Fibroblast of the conjunctiva (primary cell): Measurements from ENCODE around the gene TEX36.
"Not testable (repeated sequence)": the region's sequence is repeated elsewhere in the genome, so short reads cannot be mapped to it uniquely, and the experiment has no call there.

Source experiments
- DNase-seq: peaks from one replicate; pipeline ENCODE4 v3.0.0-alpha.2; 2010; ENCODE audit warnings: low read depth

The TEX36 gene, protein sequence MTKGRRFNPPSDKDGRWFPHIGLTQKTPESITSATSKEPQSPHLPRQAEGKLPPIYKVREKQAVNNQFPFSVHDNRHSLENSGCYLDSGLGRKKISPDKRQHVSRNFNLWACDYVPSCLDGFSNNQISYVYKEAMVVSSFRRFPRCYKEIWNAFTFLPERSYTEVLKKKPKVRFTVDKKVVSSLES

DNA sequence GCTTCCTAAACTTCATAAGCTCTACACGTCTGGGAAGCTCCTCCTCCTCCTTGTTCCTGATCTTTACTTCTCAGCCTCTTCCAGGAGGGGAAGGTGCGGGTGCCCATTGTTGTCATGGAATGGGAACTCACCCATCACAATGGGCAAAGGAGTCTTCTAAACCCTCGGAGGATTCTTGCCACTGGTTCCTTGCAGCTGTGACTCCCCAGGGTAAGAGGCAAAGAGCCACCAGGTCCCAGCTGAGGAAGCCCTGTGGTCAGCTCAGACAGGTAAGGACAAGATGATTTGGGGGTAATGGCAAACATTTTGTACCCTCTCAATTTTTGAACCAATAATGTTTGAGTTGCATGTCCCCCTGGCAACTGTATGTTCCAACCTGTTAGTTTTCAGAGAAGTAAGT lies at the start of gene TEX36:
Gene TEX36, minus strand, starts transcription at position 101 of the 400 bp plus-strand sequence. CDS start 174 bp downstream, outside the sequence.
- no peak for DNase-seq

DNA sequence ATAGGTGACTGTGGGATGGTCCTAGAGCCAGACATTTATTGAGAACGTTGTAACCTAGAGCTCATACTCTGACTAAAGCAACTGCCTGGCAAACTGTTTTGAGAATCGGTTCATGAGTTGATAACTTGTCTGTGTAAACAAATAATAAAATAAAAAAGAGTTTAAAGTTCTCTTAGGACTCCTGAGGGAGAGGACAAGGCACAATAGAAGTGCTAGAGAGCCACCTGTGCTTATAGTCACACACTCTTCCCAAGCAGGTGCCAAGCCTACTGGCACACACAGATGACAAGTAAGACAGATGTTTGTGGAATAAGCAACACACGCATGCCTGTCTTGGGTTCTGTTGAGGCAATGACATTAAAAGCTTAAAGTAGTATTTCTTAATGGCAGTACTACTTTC lies 44.5 kb upstream of the TEX36 start:
- no peak for DNase-seq

DNA sequence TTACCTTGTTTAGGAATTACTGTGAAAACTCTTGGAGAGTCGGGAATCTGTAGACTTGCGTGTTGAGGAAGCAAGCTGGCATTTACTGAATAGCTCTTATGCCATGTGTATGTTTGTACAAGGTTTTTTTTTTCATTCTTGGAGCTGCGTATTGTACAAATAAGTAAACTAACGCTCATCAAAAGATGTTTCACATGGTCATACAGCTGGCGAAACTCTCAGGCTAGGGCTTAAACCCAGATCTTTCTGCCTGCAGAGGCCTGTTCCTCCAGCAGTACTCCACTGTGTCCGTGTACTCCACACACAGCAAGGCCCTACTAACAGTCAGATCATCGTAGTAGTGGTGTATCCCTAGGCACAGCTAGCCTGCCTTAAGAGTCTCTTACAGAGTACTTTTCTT lies 44.0 kb upstream of the TEX36 start:
- DNase-seq = no peak

DNA sequence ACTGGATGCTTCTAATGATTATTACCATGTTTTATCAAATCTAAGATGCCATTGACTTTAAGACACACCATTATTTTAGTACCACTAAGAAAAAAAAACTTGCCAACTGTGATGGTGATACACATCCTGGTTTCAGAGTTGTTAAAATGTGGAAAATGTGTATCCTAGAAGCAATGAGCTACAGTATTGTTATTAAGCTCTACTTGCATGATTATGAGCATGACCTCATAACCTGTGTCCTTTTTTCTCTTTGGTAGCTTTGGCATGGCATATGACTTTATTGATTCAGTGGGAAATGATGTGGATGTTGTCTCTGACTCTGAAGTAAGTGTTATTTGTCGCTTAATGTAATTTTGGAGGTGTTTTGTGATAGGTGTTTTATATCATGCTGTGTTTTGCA lies 39.8 kb upstream of the TEX36 start:
- DNase-seq = no peak

DNA sequence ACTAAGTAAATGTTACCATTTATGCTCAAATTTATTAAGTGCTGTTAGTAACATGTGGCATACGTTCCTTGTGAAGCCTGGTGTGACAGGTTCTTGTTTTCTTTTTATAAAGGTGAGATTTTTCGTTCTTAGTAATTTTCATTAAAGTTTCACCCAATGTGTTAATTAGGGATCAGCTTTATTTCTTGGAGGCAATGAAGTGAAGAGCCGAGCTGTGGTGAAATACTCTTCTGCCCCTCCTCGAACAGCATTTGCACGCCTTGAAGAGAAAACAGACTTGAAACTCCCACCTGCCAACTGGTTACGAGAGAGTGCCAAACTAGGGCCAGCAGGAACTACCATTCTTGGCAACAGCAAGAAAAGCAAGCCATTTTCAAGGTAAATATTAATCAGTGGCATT lies 38.1 kb upstream of the TEX36 start:
- DNase-seq = no peak

DNA sequence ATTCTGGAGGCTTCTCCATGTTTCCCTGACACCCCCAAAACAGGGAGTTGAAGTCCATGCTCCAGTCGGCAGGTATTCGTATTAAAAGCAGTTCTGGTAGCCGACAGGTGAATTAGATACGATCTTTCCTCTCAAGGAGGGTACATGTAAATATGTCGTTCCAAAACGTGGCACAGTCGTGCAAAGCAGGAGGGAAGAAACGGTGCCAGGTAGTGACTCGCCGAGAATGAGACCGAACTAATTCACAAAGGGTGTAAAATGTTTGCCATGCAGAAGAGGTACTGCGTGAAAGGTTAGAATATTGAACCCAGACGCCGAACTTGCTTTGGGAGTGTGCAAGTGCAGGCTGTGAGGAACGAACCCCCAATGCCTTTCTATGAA lies 37.0 kb upstream of the TEX36 start:
- no peak for DNase-seq

DNA sequence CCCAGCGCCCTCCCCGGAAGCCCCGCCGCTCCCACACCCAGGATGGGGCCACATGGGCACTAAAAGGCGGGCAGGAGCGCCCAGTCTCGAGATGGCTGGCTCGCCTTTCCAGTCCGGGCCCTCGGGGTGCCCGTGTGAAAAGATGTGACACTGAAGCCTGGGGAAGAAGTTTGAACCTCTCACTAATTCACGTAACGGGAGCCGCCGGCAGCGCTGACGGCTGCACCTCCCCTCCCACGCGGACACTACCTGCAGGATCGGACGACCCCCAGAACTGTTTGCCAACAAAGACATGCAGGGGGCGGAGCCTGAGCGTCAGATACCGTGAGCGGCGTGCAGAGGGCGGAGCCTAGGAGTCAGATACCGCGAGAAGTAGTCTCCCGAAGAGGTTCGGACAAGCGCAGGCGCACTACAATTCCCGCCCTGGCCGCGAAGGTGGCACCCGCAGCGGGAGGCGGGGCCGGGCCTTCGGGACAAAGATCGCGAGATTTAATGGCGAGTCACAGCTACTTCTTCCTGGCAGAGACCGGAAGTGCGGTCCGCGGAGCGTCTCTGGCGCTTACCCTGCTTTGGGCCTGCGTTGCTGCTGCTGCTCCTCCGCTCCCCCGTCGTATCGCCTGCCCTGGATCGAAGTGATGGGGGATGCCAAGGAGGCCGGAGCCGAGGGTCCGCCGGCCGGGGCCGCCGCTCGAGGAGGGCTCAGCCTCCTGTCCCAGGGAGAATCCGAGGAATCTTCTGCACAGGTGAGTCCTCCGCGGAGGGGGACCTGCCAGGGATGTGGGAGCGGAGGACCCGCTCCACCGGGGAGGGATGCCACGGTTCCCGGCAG lies 36.4 kb upstream of the TEX36 start, which contains the start of gene EDRF1:
Gene EDRF1, plus strand, starts transcription at position 537 of the 829 bp plus-strand sequence. Its CDS starts 99 bp downstream, at position 636.
- peak; percentile 98 for DNase-seq

DNA sequence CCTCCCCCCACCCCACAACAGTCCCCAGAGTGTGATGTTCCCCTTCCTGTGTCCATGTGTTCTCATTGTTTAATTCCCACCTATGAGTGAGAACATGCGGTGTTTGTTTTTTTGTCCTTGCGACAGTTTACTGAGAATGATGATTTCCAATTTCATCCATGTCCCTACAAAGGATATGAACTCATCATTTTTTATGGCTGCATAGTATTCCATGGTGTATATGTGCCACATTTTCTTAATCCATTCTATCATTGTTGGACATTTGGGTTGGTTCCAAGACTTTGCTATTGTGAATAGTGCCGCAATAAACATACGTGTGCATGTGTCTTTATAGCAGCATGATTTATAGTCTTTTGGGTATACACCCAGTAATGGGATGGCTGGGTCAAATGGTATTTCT lies 31.8 kb upstream of the TEX36 start:
- DNase-seq = not testable (repeated sequence)

DNA sequence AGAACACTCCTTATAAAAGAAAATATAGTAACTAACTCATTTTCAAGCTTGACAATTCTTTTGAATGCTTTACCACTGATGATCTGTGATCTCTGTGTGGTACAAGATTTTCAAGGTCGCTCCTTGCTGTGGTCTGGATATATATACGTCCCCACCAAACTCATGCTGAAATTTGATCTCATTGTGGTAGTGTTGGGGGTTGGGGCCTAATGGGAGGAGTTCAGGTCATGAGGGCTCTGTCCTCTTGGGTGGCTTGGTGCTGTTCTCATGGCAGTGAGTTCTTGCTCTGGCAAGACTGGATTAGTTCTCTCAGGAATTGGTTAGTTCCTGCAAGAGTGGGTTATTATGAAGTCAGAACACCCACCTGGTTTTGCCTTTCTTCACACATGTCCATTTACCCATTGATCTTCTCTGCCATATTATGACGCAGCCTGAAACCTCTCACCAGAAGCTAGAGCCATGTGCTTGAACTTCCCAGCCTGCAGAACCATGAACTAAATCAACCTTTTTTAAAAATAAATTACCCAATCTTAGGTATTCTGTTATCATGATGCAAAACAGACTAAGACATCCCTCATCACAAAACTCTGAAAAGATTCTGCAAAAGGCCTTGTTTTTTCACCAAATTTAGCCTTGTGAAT lies 28.3 kb upstream of the TEX36 start:
- no peak for DNase-seq

DNA sequence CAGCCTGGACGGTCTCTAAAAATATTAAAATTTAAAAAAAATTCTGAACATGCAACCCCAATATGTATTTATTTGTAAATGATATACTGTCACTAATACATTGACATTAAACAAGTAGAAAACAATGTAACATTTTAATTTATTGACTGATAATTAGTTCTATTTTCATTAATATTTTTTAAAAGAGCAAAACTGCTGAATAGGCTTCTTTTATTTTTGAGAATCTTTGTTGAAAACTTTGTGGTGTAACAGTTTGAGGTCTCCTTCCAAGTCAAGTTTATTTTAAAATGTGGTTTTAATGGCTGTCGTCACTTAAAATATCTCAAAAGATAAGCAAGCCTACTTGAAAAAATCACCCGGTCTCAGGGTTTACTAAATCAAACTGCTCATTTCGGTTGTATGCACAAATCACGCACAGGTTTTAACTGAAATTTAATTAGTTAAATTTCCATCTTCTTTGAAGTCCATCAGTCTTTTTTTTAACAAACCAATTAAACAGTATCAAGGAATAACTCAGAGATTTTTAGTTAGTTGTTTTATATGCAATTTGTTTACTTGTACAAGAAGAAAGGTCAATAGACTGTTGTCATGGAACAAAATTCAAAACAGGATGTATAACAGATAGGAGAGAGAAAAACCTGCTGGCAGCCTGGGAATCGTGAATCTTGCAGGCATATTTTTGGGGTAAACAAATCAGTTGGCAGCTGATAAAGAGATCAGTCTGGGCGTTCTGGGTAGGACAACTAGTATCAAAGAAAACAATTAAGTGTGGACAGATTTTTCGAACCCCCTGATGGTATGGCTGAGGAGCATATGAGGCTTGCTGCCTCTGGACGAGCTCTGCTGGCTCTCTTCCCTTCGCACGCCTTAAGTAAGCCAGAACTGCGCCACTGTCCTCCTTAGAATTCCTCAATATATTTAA lies 26.9 kb upstream of the TEX36 start:
- no peak for DNase-seq

DNA sequence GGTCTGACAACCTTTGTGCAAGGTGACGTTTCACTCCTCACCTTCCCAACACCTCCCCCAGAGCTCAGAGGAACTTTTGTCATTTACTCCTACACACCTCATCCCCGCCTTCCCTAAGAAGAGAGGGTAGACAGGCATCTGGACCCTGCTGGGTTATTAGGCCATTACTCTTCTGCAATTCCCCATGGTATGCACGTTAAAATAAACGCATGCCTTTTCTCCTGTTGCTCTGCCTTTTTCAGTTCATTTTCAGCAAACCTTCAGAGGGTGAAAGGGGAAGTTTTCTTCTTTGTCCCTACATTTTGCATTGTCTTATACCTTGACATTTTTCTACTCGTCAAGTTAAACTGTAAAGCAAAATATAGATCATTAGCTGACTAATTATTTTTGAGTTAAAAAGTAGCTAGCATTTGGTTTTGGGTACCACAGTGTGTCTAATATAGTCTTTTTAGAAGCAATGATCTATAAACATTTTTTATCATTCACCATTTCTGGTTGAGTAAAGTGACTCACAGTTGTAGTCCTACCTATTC lies 26.1 kb upstream of the TEX36 start:
- DNase-seq = no peak

DNA sequence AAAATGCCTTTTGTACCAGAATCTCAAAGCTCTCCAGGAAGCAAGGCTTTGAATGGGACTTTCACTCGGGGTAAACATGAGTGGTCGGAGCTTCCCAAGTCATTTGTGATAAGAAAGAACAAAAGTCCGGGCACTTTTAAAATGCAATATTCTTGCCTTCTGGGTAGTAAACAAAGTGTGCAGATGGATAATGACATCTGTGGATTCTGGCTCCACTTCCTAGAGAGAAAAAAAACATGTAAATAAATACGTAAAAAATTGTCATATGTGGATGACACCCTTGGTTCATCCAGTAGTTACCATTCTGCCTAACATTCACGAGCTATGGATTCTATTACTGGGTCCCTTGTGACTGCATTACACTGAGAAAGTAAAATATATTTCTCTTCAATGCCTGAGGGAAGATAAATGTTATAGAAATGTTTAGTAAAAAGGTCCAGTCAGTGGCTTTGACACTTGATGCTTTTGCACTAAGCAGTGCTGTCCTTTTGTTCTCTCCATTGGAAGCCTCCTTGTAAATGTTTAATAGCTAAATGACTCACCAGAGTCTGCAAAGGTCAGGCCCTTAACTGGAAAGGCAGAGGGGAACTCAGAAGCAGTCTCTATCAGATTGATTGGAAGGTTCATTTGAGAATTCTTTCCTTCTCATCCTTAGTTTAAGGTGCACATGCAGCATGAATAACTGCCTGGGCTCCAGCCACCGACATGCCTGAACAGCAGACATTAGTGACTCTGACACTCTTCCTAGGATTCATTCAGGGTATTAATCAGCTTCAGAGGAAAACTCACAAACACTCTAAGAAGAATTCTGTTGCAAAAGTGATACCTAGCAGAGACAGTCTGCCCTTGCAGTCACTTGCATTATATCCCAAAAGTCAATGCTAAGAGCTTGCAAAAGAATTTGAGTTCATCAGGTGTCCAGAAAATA lies 24.8 kb upstream of the TEX36 start:
- no peak for DNase-seq

DNA sequence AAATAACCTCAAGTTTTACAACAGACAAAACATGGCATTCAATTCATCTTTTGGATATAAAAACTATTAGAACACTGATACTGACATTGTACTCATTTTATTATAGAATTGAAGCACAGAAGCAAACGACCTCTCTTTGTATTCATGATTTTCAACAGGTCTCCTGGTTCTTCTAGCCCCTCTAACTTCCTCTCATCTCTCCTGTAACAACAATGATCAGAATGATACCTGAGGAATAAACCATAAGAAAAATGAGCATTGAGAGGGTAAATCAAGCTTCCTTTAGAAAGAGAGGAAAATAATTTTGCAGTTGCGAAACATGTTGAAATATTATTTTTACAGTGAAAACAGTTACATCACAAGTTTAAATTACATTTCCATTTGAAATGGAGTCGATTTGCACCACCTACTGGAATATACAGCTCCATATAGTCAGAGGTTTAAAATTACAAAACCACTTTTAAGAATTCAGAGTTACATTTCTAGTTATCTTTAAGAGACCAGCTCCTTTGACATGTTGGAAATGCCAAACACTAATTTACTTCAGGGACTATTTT lies 17.5 kb upstream of the TEX36 start:
- peak; percentile 28 for DNase-seq

DNA sequence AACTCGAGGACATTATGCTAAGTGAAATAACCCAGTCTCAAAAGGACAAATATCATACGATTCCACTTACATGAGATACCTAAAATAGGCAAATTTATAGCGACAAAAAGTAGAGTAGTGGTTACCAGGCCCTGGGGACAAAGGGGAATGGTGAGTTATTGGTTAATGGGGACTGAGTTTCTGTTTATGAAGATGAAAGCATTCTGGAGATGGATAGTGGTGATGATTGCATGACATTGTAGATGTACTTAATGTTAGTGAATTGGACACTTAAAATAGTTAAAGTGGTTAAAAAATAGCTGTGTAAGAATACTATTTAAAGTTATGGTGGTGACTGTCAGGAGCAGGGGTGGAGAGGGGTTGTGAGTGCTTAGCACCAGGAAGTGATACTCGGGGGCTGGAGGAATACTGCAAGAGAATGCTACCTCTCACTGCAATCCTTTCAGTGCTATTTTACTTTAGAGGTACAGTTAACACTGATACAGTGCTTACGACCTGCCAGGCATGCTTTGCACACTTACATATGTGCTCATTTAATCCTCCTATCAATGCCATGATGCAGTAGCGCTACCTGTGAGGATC lies 16.7 kb upstream of the TEX36 start:
- no peak for DNase-seq

DNA sequence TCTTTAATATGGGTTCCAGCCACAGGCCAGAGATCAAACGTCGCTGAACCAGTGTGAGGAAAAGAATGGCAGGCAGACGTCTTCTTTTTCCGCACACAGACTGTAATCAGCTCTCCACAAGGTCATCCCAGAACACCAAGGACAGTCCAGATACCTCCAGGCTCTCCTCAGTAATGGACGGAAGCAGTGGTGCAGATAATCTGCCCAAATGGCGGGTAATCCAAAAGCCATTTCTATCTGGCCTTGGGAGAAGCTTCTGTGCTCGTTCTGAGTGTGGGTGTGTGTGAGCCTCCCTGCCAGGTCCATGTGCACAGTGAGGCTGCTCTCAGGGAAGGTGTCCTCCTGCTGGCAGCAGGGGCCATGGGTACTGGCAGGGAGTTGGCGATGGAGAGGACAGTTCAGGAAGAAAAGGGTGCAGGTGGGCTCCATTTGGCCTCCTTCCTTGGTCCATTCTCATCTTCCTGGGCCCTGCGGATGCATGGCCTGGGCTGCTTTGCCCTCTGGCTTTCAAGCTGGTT lies 15.6 kb upstream of the TEX36 start:
- DNase-seq = no peak

DNA sequence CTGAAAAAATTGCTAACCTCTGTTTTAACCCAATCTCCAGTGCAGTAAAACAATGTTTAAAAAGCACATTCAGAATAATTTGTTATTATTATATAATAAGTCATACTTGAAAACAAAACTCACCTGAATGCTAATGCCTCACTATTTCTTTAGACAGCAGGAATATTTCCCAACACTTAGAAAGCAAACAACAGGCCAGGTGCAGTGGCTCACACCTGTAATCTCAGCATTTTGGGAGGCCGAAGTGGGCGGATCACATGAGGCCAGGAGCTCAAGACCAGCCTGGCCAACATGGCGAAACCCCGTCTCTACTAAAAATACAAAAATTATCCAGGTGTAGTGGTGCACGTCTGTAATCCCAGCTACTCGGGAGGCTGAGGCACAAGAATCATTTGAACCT lies 13.9 kb upstream of the TEX36 start:
- DNase-seq = not testable (repeated sequence)

DNA sequence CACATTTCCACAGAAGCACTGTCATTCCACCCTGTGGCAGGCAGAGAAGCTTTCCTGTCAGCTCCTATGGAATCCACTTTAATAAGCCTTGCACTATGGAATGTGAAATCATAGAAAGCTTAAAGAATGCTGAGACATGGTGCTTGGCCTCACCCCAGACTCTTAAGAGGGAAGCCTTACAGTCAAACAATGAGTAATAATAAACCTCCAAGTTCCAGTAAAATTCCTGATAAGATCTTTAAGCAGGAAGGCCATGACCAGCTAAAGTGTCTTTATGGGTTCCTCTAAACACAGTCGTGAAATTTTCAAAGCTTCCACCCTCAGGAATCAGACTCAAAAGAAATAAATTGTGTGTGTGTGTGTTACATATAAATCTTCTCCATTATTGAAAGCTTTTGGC lies 11.9 kb upstream of the TEX36 start:
- peak; percentile 34 for DNase-seq

DNA sequence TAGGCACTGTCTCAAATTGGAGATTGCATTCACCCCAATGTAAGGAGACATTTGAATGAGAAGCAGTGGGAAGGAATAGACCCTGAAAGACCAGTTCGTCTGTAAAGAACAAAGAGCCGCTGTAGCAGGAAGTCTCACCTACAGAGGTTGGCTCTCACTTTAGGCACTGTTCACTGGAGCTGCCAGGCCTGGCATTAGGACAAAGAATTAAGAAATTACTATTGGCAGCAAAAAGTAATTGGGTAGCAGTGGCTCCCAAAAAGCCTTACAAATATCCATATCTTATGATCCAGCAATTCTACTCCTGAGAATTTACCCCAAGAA lies 10.5 kb upstream of the TEX36 start:
- DNase-seq = no peak

DNA sequence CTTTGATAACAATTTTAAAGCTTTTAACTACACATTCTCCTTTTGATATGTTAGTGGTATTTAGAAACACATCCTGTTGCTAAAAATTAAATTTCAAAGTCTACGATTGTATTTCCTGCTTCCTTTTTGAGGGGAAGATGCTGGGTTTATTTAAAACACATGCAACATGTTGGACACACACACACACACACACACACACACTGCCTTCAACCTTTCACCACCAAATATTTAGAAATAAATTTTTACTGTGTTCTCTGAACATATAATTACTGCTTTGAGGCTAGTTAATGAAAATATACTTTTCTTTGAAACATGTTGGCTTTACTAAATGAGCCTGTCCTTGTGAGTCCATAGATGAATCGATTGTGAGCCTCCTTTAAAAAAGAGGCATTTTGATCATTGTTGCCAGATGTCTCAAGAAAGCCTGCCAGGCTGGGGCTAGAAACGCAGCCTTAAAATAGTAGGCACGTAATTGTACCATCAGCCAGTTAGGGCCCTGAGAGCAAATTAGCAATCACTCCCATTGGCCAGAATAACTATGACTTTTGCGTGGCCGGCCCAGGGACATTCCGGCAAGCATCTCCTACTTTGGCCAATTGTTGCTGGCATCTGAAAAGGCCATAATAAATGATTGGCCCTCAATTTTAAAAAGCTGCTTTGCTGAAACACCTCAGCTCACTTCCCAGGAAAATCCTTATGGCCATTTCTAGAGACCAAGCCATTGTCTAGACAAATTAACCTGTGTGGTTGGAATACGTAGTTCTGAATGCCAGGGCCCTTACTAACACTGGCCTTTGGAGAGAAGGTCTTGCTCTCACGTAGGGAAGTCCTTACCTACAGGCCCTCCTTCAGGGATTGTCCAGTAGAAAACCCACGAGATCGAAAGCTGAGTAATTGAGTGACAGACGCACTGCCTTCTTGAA lies 9.9 kb upstream of the TEX36 start:
- DNase-seq = no peak
